ENCODE measurements around the gene LDLRAD4.
"Not testable (repeated sequence)": the region's sequence is repeated elsewhere in the genome, so short reads cannot be mapped to it uniquely, and the experiment has no call there.

Gene LDLRAD4

GRCh38 chr18:13462686-13463085, 244.1 kb downstream of the LDLRAD4 start:
- DNase-seq (ENCODE audit: low read depth in 2 of 2): no peak

- DNase-seq (ENCODE audit: low read depth in 2 of 2): no peak
These were observed 245.1 kb downstream of the LDLRAD4 start for GRCh38 chr18:13463526-13464210.

GRCh38 chr18:13464432-13465123, 246.0 kb downstream of the LDLRAD4 start:
- DNase-seq (ENCODE audit: low read depth in 2 of 2): peak; percentile 48 to 64

- DNase-seq (ENCODE audit: low read depth in 2 of 2): no peak
These were observed 246.5 kb downstream of the LDLRAD4 start for GRCh38 chr18:13465124-13465446.

- no peak for DNase-seq (ENCODE audit: low read depth in 2 of 2)
These were observed 246.9 kb downstream of the LDLRAD4 start for GRCh38 chr18:13465476-13465875.

GRCh38 chr18:13470516-13471197, 252.1 kb downstream of the LDLRAD4 start:
- DNase-seq (ENCODE audit: low read depth in 2 of 2): no peak

- DNase-seq (ENCODE audit: low read depth in 2 of 2): no peak
These were observed 252.8 kb downstream of the LDLRAD4 start for GRCh38 chr18:13471198-13471845.

- no peak for DNase-seq (ENCODE audit: low read depth in 2 of 2)
These were observed 253.5 kb downstream of the LDLRAD4 start for GRCh38 chr18:13471971-13472628.

GRCh38 chr18:13473751-13474150, 255.2 kb downstream of the LDLRAD4 start:
- DNase-seq (ENCODE audit: low read depth in 2 of 2): no peak

- no peak for DNase-seq (ENCODE audit: low read depth in 2 of 2)
These were observed 255.8 kb downstream of the LDLRAD4 start for GRCh38 chr18:13474336-13474735.

- no peak for DNase-seq (ENCODE audit: low read depth in 2 of 2)
These were observed 256.5 kb downstream of the LDLRAD4 start for GRCh38 chr18:13474907-13475545.

GRCh38 chr18:13476312-13476711, 257.8 kb downstream of the LDLRAD4 start:
- not testable (repeated sequence) for DNase-seq (ENCODE audit: low read depth in 2 of 2)

- DNase-seq (ENCODE audit: low read depth in 2 of 2): no peak
These were observed 258.7 kb downstream of the LDLRAD4 start for GRCh38 chr18:13477147-13477683.

- DNase-seq (ENCODE audit: low read depth in 2 of 2): no peak
These were observed 262.2 kb downstream of the LDLRAD4 start for GRCh38 chr18:13480571-13481255.

GRCh38 chr18:13481331-13481730, 262.8 kb downstream of the LDLRAD4 start:
- DNase-seq (ENCODE audit: low read depth in 2 of 2): no peak

GRCh38 chr18:13481820-13482617, 263.5 kb downstream of the LDLRAD4 start:
- DNase-seq (ENCODE audit: low read depth in 2 of 2): no peak

GRCh38 chr18:13482618-13482945, 264.0 kb downstream of the LDLRAD4 start:
- no peak for DNase-seq (ENCODE audit: low read depth in 2 of 2)

GRCh38 chr18:13483316-13484270, 265.0 kb downstream of the LDLRAD4 start:
- DNase-seq (ENCODE audit: low read depth in 2 of 2): no peak

GRCh38 chr18:13485182-13485581, 266.6 kb downstream of the LDLRAD4 start:
- no peak for DNase-seq (ENCODE audit: low read depth in 2 of 2)

Data from stimulated activated CD4-positive, alpha-beta T cell treated with anti-CD3 and anti-CD28 coated beads, Interleukin-12 subunit alpha, Interleukin-12 subunit beta, amount 100 ng/mL, for 24 hours (primary cell).